ENCODE data around the gene CDIPT.

- TF ChIP-seq, protein P1, sequence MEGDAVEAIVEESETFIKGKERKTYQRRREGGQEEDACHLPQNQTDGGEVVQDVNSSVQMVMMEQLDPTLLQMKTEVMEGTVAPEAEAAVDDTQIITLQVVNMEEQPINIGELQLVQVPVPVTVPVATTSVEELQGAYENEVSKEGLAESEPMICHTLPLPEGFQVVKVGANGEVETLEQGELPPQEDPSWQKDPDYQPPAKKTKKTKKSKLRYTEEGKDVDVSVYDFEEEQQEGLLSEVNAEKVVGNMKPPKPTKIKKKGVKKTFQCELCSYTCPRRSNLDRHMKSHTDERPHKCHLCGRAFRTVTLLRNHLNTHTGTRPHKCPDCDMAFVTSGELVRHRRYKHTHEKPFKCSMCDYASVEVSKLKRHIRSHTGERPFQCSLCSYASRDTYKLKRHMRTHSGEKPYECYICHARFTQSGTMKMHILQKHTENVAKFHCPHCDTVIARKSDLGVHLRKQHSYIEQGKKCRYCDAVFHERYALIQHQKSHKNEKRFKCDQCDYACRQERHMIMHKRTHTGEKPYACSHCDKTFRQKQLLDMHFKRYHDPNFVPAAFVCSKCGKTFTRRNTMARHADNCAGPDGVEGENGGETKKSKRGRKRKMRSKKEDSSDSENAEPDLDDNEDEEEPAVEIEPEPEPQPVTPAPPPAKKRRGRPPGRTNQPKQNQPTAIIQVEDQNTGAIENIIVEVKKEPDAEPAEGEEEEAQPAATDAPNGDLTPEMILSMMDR (IDR thresholded peaks at IDR 0.05; ENCODE audit: insufficient read depth, low read depth, low read length): no peak
- no peak for TF ChIP-seq EZH2 (IDR thresholded peaks at IDR 0.05; ENCODE audit: insufficient read depth, low read length)
These were observed 19.1 kb downstream of the CDIPT start for GRCh38 chr16:29843931-29844330.
